AG04449 (cell line): ENCODE data around the gene PDE6D.

Experiments used
- CTCF ChIA-PET: fragments of 350-600 bp; formaldehyde crosslinking; extraction: SDS; loops from one replicate; lab custom pipeline; 2021; ENCODE audit warnings: antibody characterized with exemption; lab: Yijun Ruan, JAX
- POLR2A ChIA-PET: fragments of 400-600, 350-600 bp; formaldehyde crosslinking; extraction: SDS; loops from one replicate; lab custom pipeline; 2020; ENCODE audit warnings: antibody characterized with exemption, inconsistent platforms; lab: Yijun Ruan, JAX
- DNase-seq: peaks from one replicate; pipeline ENCODE4 v3.0.0-alpha.2; 2010; ENCODE audit warnings: low read depth, low spot score
- H3K4me3 ChIP-seq: 2 replicates; pipeline ENCODE4 v1.5.1; 2011; ENCODE audit warnings: low read depth, mild to moderate bottlenecking, control low read depth, low read length
- CTCF ChIP-seq: IDR thresholded peaks from one replicate; pipeline ENCODE4 v1.5.1; 2011; ENCODE audit warnings: mild to moderate bottlenecking, moderate library complexity, low read length, control low read depth, inconsistent platforms; ENCODE audit not compliant: insufficient read depth; ENCODE audit errors: missing control alignments

The PDE6D gene

GRCh38 chr2:231718799-231719198 is 62.3 kb downstream of the PDE6D start:
- no peak for DNase-seq
- ChIA-PET CTCF (interaction anchor here (0.9 to 8.7 kb wide), 5 partner anchors 10 to 108 kb away, joined by 3 to 743 read pairs (median 111); partner anchors contain the start of gene PTMA), POLR2A (no interaction called here)
- TF ChIP-seq CTCF, result no peak
- no peak overlapping the region for H3K4me3 ChIP-seq

GRCh38 chr2:231717281-231718171 is 63.6 kb downstream of the PDE6D start:
- CTCF ChIA-PET, result interaction anchor here (1.4 to 8.7 kb wide), 10 partner anchors 7 to 116 kb away, joined by 5 to 743 read pairs (median 38); no protein-coding TSS in a partner anchor

GRCh38 chr2:231716666-231717280 is 64.3 kb downstream of the PDE6D start:
- ChIA-PET POLR2A (interaction anchor here (1.3 kb wide), 1 partner anchor 9 kb away, joined by 5 read pairs; the partner anchor contains the start of gene PTMA), CTCF (interaction anchor here (1.1 to 8.7 kb wide), 16 partner anchors 8 to 116 kb away, joined by 3 to 743 read pairs (median 25); no protein-coding TSS in a partner anchor)
- no peak for TF ChIP-seq CTCF
- DNase-seq, result no peak
- no peak overlapping the region for H3K4me3 ChIP-seq

More at GRCh38 chr2:231717281-231718171, 63.6 kb downstream of the PDE6D start:
- no peak for TF ChIP-seq CTCF
- POLR2A ChIA-PET, result interaction anchor here (1.3 kb wide), 1 partner anchor 9 kb away, joined by 5 read pairs; the partner anchor contains the start of gene PTMA
- no peak for DNase-seq
- H3K4me3 ChIP-seq, result no peak overlapping the region

GRCh38 chr2:231715988-231716616 is 65.0 kb downstream of the PDE6D start:
- no peak for DNase-seq
- no peak overlapping the region for H3K4me3 ChIP-seq
- no peak for TF ChIP-seq CTCF
- ChIA-PET POLR2A (interaction anchor here (0.7 to 2.2 kb wide), 4 partner anchors 8 to 114 kb away, joined by 3 to 7 read pairs (median 4); partner anchors contain the start of gene PTMA), CTCF (interaction anchor here (1.0 to 8.7 kb wide), 28 partner anchors 9 to 199 kb away, joined by 3 to 743 read pairs (median 11); no protein-coding TSS in a partner anchor)

GRCh38 chr2:231715499-231715837 is 65.6 kb downstream of the PDE6D start:
- no peak overlapping the region for H3K4me3 ChIP-seq
- CTCF ChIA-PET, result interaction anchor here (0.7 to 8.7 kb wide), 34 partner anchors 9 to 198 kb away, joined by 3 to 743 read pairs (median 10); no protein-coding TSS in a partner anchor
- POLR2A ChIA-PET, result interaction anchor here (0.7 to 2.5 kb wide), 5 partner anchors 9 to 113 kb away, joined by 3 to 9 read pairs (median 4); no protein-coding TSS in a partner anchor
- TF ChIP-seq CTCF, result no peak
- DNase-seq, result no peak
